HepG2 (cell line): ENCODE results near the gene KBTBD3. TPM values are rescaled to one million over a fixed set of nuclear protein-coding genes. Genes with fewer than 3 reads are reported as not detected.

Experiments used
- ATAC-seq: fragments of 200-7000 bp; cut with Tn5 transposase; 3 replicates; pipeline ENCODE4 v1.9.1; 2020; ENCODE audit warnings: mild to moderate bottlenecking, moderate library complexity
- BruUV-seq: library from RNA; stranded (reverse); fragments of 400-500 nt; replicated peaks from 2 replicates; lab custom pipeline; 2021; lab: Mats Ljungman, UMichigan
- CTCF ChIA-PET: fragments of 300-600 bp; formaldehyde crosslinking; extraction: SDS; loops from one replicate; lab custom pipeline; 2021; ENCODE audit warnings: low total read pairs, inconsistent platforms, low intra/inter-chr PET ratio; lab: Yijun Ruan, JAX
- POLR2A ChIA-PET: fragments of 350-600 bp; sonication (Branson Sonifier 250); formaldehyde crosslinking; loops from one replicate; lab custom pipeline; 2020; ENCODE audit warnings: antibody characterized with exemption, inconsistent platforms; lab: Yijun Ruan, JAX
- DNase-seq: peaks from one replicate; pipeline ENCODE4 v3.0.0-alpha.2; 2015; ENCODE audit warnings: low spot score
- FAIRE-seq: peaks from 3 replicates; lab custom pipeline; 2011; peaks lifted over from hg19 to GRCh38; lab: Jason Lieb, UNC
- H2AFZ ChIP-seq: one replicate; pipeline ENCODE4 v1.6.1; 2011; ENCODE audit warnings: low read length, inconsistent platforms
- H3K27ac ChIP-seq: fragments of 300-600 bp; 3 replicates; pipeline ENCODE4 v1.8.0; 2011; ENCODE audit warnings: mixed run types, mild to moderate bottlenecking, mixed read lengths, low read length, inconsistent platforms; ENCODE audit not compliant: insufficient read depth; ENCODE audit errors: extremely low read length
- H3K27me3 ChIP-seq, 2 experiments: fragments of 200-600 bp in 1 of 2; 2 replicates in 1 of 2; 3 replicates in 1 of 2; pipeline versions ENCODE4 v1.6.0 to v1.8.0; 2011; ENCODE audit warnings: low read length in 2 of 2, mild to moderate bottlenecking in 2 of 2, moderate library complexity in 2 of 2, inconsistent platforms in 1 of 2; ENCODE audit not compliant: insufficient read depth in 2 of 2, control insufficient read depth in 1 of 2
- H3K36me3 ChIP-seq, 2 experiments: fragments of 200-600 bp in 1 of 2; replicated peaks in 1 of 2; 2 replicates in 1 of 2; 3 replicates in 1 of 2; pipeline versions ENCODE4 v1.5.1 to v1.8.0; 2011; ENCODE audit warnings: low read length in 2 of 2, inconsistent platforms in 1 of 2; ENCODE audit not compliant: insufficient read depth in 2 of 2, control insufficient read depth in 1 of 2
- H3K4me1 ChIP-seq: 2 replicates; pipeline ENCODE4 v1.5.1; 2012; ENCODE audit warnings: low read length, inconsistent platforms; ENCODE audit not compliant: insufficient read depth
- H3K4me2 ChIP-seq: 2 replicates; pipeline ENCODE4 v1.6.0; 2011; ENCODE audit warnings: low read depth, low read length, inconsistent platforms
- H3K4me3 ChIP-seq, 3 experiments: fragments of 200-600 bp in 1 of 3; sonication (generic), shearing (Covaris generic) in 1 of 3; replicated peaks in 1 of 3; 2 replicates each; pipeline ENCODE4 v1.5.1; 2011 to 2016; ENCODE audit warnings: low read length in 3 of 3, inconsistent platforms in 2 of 3, low read depth in 2 of 3, mild to moderate bottlenecking in 2 of 3, control low read depth in 1 of 3, mixed read lengths in 1 of 3; ENCODE audit not compliant: insufficient read depth in 1 of 3
- H3K79me2 ChIP-seq: one replicate; pipeline ENCODE4 v1.6.1; 2011; ENCODE audit warnings: low read length, inconsistent platforms; ENCODE audit not compliant: insufficient read depth
- H3K9ac ChIP-seq: 2 replicates; pipeline ENCODE4 v1.6.0; 2011; ENCODE audit warnings: mild to moderate bottlenecking, low read depth, low read length, inconsistent platforms; ENCODE audit not compliant: insufficient read depth
- H3K9me3 ChIP-seq: 2 replicates; pipeline ENCODE4 v1.5.1; 2012; ENCODE audit warnings: mild to moderate bottlenecking, low read length
- H4K20me1 ChIP-seq: 2 replicates; pipeline ENCODE4 v1.6.0; 2011; ENCODE audit warnings: inconsistent platforms, mild to moderate bottlenecking, low read length, moderate library complexity; ENCODE audit not compliant: insufficient read depth
- ATF2 ChIP-seq: sonication (generic); formaldehyde crosslinking; IDR thresholded peaks from 2 replicates; pipeline ENCODE4 v1.4.0; 2020; ENCODE audit warnings: missing genetic modification reagents
- CHD2 ChIP-seq: IDR thresholded peaks from 2 replicates; pipeline ENCODE4 v1.6.1; 2011; ENCODE audit warnings: low read depth, low read length, improper control_type of control experiment
- FUBP1 ChIP-seq: sonication (generic); formaldehyde crosslinking; IDR thresholded peaks from 2 replicates; pipeline ENCODE4 v1.5.1; 2020; ENCODE audit warnings: missing genetic modification reagents, mild to moderate bottlenecking, borderline replicate concordance
- HINFP ChIP-seq: sonication (generic); formaldehyde crosslinking; IDR thresholded peaks from 2 replicates; pipeline ENCODE4 v1.4.0; 2020; ENCODE audit warnings: low read depth, mild to moderate bottlenecking, missing genetic modification reagents
- KLF9 ChIP-seq: IDR thresholded peaks from 2 replicates; pipeline ENCODE4 v1.6.1; 2016; ENCODE audit warnings: low read depth
- MYNN ChIP-seq: sonication (generic); formaldehyde crosslinking; IDR thresholded peaks from 2 replicates; pipeline ENCODE4 v1.4.0; 2020; ENCODE audit warnings: mild to moderate bottlenecking, low read depth, missing genetic modification reagents
- NFAT5 ChIP-seq: sonication (generic); formaldehyde crosslinking; IDR thresholded peaks from 2 replicates; pipeline ENCODE4 v1.4.0; 2020; ENCODE audit warnings: missing genetic modification reagents
- TBX2 ChIP-seq: sonication (generic); formaldehyde crosslinking; IDR thresholded peaks from 2 replicates; pipeline ENCODE4 v1.5.0; 2020; ENCODE audit warnings: missing genetic modification reagents, mild to moderate bottlenecking, borderline replicate concordance
- WGBS: methylation state at CpG from one replicate; pipeline ENCODE4 v1.1.6; 2017; ENCODE audit warnings: low lambda C conversion rate; 5-methylcytosine and 5-hydroxymethylcytosine counted together
- in situ Hi-C: cut with HindIII; loops from 2 replicates; pipeline ENCODE4 v1.10.0; 2017; ENCODE audit warnings: low pct_unique_long_range_greater_than_20kb; ENCODE audit not compliant: extremely low pct_ligation_motif_present
- intact Hi-C: fragments of 100-400 bp; cut with micrococcal nuclease; formaldehyde crosslinking; loops from one replicate; pipeline ENCODE4 v1.10.0; 2022; ENCODE audit not compliant: unreplicated experiment
- polyA plus RNA-seq, 8 experiments: library from polyadenylated mRNA; depleted of rRNA in 3 of 8; stranded (reverse) in 7 of 8; unstranded in 1 of 8; fragments of >200 nt; fragmentation: Illumina TruSeq in 4 of 8; extraction: Trizol in 4 of 8; gene quantifications; 2 replicates each; pipeline versions ENCODE4 v1.2.1 to v1.2.3, GENCODE V29; 2011 to 2016; ENCODE audit warnings: low read depth in 4 of 8, missing spikeins in 1 of 8, mixed read lengths in 1 of 8; ENCODE audit not compliant: insufficient read depth in 1 of 8
- total RNA-seq, 5 experiments: library from RNA; depleted of rRNA; stranded (reverse); fragments of >200 nt; fragmentation: Illumina TruSeq; extraction: Trizol; gene quantifications; 2 replicates each; pipeline ENCODE4 v1.2.3, GENCODE V29; 2016; ENCODE audit warnings: low read depth in 1 of 5

The KBTBD3 gene
- total and polyA plus RNA-seq, 2 of the 13 experiments (the other 11 are each of a cell fraction or from before 2014, with no cell fraction given) = 1.8 to 7.4 TPM

- TF ChIP-seq ATF2 (CRISPR knock-in tag) (no peak), MYNN (CRISPR knock-in tag) (no peak), NFAT5 (CRISPR knock-in tag) (no peak)
Measured at GRCh38 chr11:106017093-106017492, 60.1 kb downstream of the KBTBD3 start (continued).

GRCh38 chr11:106015066-106015465 is 62.1 kb downstream of the KBTBD3 start:
- no peak for FAIRE-seq
- Histone ChIP-seq H4K20me1 (no peaks in the 10 kb centered on the region), H3K4me3 (no peak overlapping the region), H3K27me3 (no peaks in the 10 kb centered on the region), H3K9me3 (no peaks in the 10 kb centered on the region), H3K27ac (no peak overlapping the region), H2AFZ (no peak overlapping the region), H3K9ac (no peak overlapping the region), H3K4me1 (peaks cover 29% of the 10 kb centered on the region), H3K36me3 (no peaks in the 10 kb centered on the region; a peak in 1 of 5 replicates), H3K79me2 (peaks cover 3% of the 10 kb centered on the region), H3K4me2 (no peak overlapping the region)
- DNase-seq = no peak
- POLR2A ChIA-PET = no interaction called here
- in situ Hi-C loops = no loop called here
- intact Hi-C loops = no loop called here
- no peak for ATAC-seq
- CTCF ChIA-PET = no interaction called here
- WGBS = 80% methylated on average over 2 of the region's 2 CpGs
- no TSS peak for BruUV-seq
- TF ChIP-seq KLF9 (CRISPR knock-in tag) (no peak), FUBP1 (CRISPR knock-in tag) (no peak), TBX2 (CRISPR knock-in tag) (no peak), HINFP (CRISPR knock-in tag) (no peak), CHD2 (no peak)
